ENCODE results near the gene UMODL1.
A peak's percentile ranks its signal among the peaks of the same experiment; 100 is the strongest.

UMODL1 gene

GRCh38 chr21:42063571-42064521 is 7.3 kb upstream of the UMODL1 start:
- FAIRE-seq (peak; percentile 97), DNase-seq (ENCODE audit: insufficient read length, low spot score) (no peak)
- no peak for TF ChIP-seq POU2F2 (IDR thresholded peaks at IDR 0.05; ENCODE audit: low read depth, low read length)
- TF ChIP-seq SPI1 (IDR thresholded peaks at IDR 0.05; ENCODE audit: low read depth, low read length), result peak; percentile 49; the same call in 1 of the 2 replicates

GRCh38 chr21:42066521-42066920 is 4.6 kb upstream of the UMODL1 start:
- peak; percentile 71 for FAIRE-seq
- no peak for DNase-seq (ENCODE audit: insufficient read length, low spot score)
- no peak for TF ChIP-seq TAF1 (IDR thresholded peaks at IDR 0.05; ENCODE audit: low read depth, low read length)
- TF ChIP-seq POLR2A (IDR thresholded peaks at IDR 0.05; ENCODE audit: low read depth, low read length), result no peak
- no peak for TF ChIP-seq POU2F2 (IDR thresholded peaks at IDR 0.05; ENCODE audit: low read depth, low read length)
- no peak for TF ChIP-seq POLR2AphosphoS5 (IDR thresholded peaks at IDR 0.05; ENCODE audit: low read depth, low read length)
- no peak for TF ChIP-seq SPI1 (IDR thresholded peaks at IDR 0.05; ENCODE audit: low read depth, low read length)
- no peak for TF ChIP-seq PAX5 (IDR thresholded peaks at IDR 0.05; ENCODE audit: insufficient read depth, low read length, severe bottlenecking)

- FAIRE-seq, result no peak
- TF ChIP-seq POLR2AphosphoS5 (IDR thresholded peaks at IDR 0.05; ENCODE audit: low read depth, low read length), result no peak
- no peak for TF ChIP-seq PAX5 (IDR thresholded peaks at IDR 0.05; ENCODE audit: insufficient read depth, low read length, severe bottlenecking)
- no peak for DNase-seq (ENCODE audit: insufficient read length, low spot score)
Observed at GRCh38 chr21:42067531-42068255, 3.4 kb upstream of the UMODL1 start.

GRCh38 chr21:42068256-42068545 is 2.9 kb upstream of the UMODL1 start:
- TF ChIP-seq POLR2A (IDR thresholded peaks at IDR 0.05; ENCODE audit: low read depth, low read length), result no peak
- no peak for TF ChIP-seq PAX5 (IDR thresholded peaks at IDR 0.05; ENCODE audit: insufficient read depth, low read length, severe bottlenecking)
- no peak for TF ChIP-seq POLR2AphosphoS5 (IDR thresholded peaks at IDR 0.05; ENCODE audit: low read depth, low read length)
- no peak for TF ChIP-seq POU2F2 (IDR thresholded peaks at IDR 0.05; ENCODE audit: low read depth, low read length)
- no peak for TF ChIP-seq TAF1 (IDR thresholded peaks at IDR 0.05; ENCODE audit: low read depth, low read length)
- TF ChIP-seq SPI1 (IDR thresholded peaks at IDR 0.05; ENCODE audit: low read depth, low read length), result no peak
- DNase-seq (ENCODE audit: insufficient read length, low spot score), result no peak
- FAIRE-seq, result no peak

- TF ChIP-seq POLR2A (IDR thresholded peaks at IDR 0.05; ENCODE audit: low read depth, low read length) (no peak), TAF1 (IDR thresholded peaks at IDR 0.05; ENCODE audit: low read depth, low read length) (no peak), SPI1 (IDR thresholded peaks at IDR 0.05; ENCODE audit: low read depth, low read length) (no peak), POU2F2 (IDR thresholded peaks at IDR 0.05; ENCODE audit: low read depth, low read length) (no peak), PAX5 (IDR thresholded peaks at IDR 0.05; ENCODE audit: insufficient read depth, low read length, severe bottlenecking) (no peak)
- no peak for DNase-seq (ENCODE audit: insufficient read length, low spot score)
- FAIRE-seq, result peak; percentile 83
Observed at GRCh38 chr21:42068592-42068991, 2.5 kb upstream of the UMODL1 start.

- TF ChIP-seq POU2F2 (IDR thresholded peaks at IDR 0.05; ENCODE audit: low read depth, low read length) (no peak), PAX5 (IDR thresholded peaks at IDR 0.05; ENCODE audit: insufficient read depth, low read length, severe bottlenecking) (no peak), POLR2A (IDR thresholded peaks at IDR 0.05; ENCODE audit: low read depth, low read length) (no peak), POLR2AphosphoS5 (IDR thresholded peaks at IDR 0.05; ENCODE audit: low read depth, low read length) (no peak), SPI1 (IDR thresholded peaks at IDR 0.05; ENCODE audit: low read depth, low read length) (no peak), TAF1 (IDR thresholded peaks at IDR 0.05; ENCODE audit: low read depth, low read length) (no peak)
- no peak for FAIRE-seq
- no peak for DNase-seq (ENCODE audit: insufficient read length, low spot score)
Observed at GRCh38 chr21:42069327-42069726, 1.8 kb upstream of the UMODL1 start.

GRCh38 chr21:42069843-42070242 is 1.3 kb upstream of the UMODL1 start:
- DNase-seq (ENCODE audit: insufficient read length, low spot score) (no peak), FAIRE-seq (no peak)
- TF ChIP-seq POU2F2 (IDR thresholded peaks at IDR 0.05; ENCODE audit: low read depth, low read length) (no peak), POLR2AphosphoS5 (IDR thresholded peaks at IDR 0.05; ENCODE audit: low read depth, low read length) (no peak), TAF1 (IDR thresholded peaks at IDR 0.05; ENCODE audit: low read depth, low read length) (no peak), POLR2A (IDR thresholded peaks at IDR 0.05; ENCODE audit: low read depth, low read length) (no peak), PAX5 (IDR thresholded peaks at IDR 0.05; ENCODE audit: insufficient read depth, low read length, severe bottlenecking) (no peak)

GRCh38 chr21:42073145-42074099 is 2.3 kb downstream of the UMODL1 start:
- no peak for TF ChIP-seq PAX5 (IDR thresholded peaks at IDR 0.05; ENCODE audit: insufficient read depth, low read length, severe bottlenecking)
- no peak for TF ChIP-seq POLR2AphosphoS5 (IDR thresholded peaks at IDR 0.05; ENCODE audit: low read depth, low read length)
- TF ChIP-seq SPI1 (IDR thresholded peaks at IDR 0.05; ENCODE audit: low read depth, low read length), result no peak
- no peak for TF ChIP-seq POU2F2 (IDR thresholded peaks at IDR 0.05; ENCODE audit: low read depth, low read length)
- no peak for TF ChIP-seq TAF1 (IDR thresholded peaks at IDR 0.05; ENCODE audit: low read depth, low read length)
- no peak for TF ChIP-seq POLR2A (IDR thresholded peaks at IDR 0.05; ENCODE audit: low read depth, low read length)
- peak; percentile 73 for FAIRE-seq
- no peak for DNase-seq (ENCODE audit: insufficient read length, low spot score)
